HG03521 (cell line): ENCODE measurements around the gene PTPRA.
"Not testable (repeated sequence)": the region's sequence is repeated elsewhere in the genome, so short reads cannot be mapped to it uniquely, and the experiment has no call there.

Source experiments
- ATAC-seq: cut with Tn5 transposase; IDR thresholded peaks from one replicate; pipeline ENCODE4 v1.9.1; 2021; ENCODE audit warnings: mild to moderate bottlenecking, moderate library complexity; ENCODE audit not compliant: unreplicated experiment

PTPRA gene

GRCh38 chr20:2873010-2873746 is at the start of gene PTPRA:
PTPRA (plus strand) TSS chr20:2873481; CDS start chr20:2964278, 90,797 bp downstream.
- peak; percentile 94 for ATAC-seq

GRCh38 chr20:2825761-2826160 is 47.5 kb upstream of the PTPRA start:
- no peak for ATAC-seq

- ATAC-seq, result no peak
Observed at GRCh38 chr20:2826655-2827054, 46.6 kb upstream of the PTPRA start.

- ATAC-seq, result no peak
Observed at GRCh38 chr20:2829376-2829775, 43.9 kb upstream of the PTPRA start.

- not testable (repeated sequence) for ATAC-seq
Observed at GRCh38 chr20:2831206-2831605, 42.1 kb upstream of the PTPRA start.

- no peak for ATAC-seq
Observed at GRCh38 chr20:2833761-2834160, 39.5 kb upstream of the PTPRA start.

- ATAC-seq, result no peak
Observed at GRCh38 chr20:2834401-2835110, 38.7 kb upstream of the PTPRA start.

- ATAC-seq, result no peak
Observed at GRCh38 chr20:2835331-2835796, 37.9 kb upstream of the PTPRA start.

GRCh38 chr20:2836035-2836434 is 37.2 kb upstream of the PTPRA start:
- no peak for ATAC-seq

- no peak for ATAC-seq
Observed at GRCh38 chr20:2837221-2837960, 35.9 kb upstream of the PTPRA start.

- no peak for ATAC-seq
Observed at GRCh38 chr20:2838170-2838797, 35.0 kb upstream of the PTPRA start.

GRCh38 chr20:2838847-2839671 is 34.2 kb upstream of the PTPRA start:
- no peak for ATAC-seq

GRCh38 chr20:2839732-2840137 is 33.5 kb upstream of the PTPRA start:
- ATAC-seq, result no peak

GRCh38 chr20:2840138-2840966 is 32.9 kb upstream of the PTPRA start, which contains the start of the genes PCED1A and VPS16:
PCED1A (minus strand) TSS chr20:2840655; CDS start chr20:2839912, 743 bp downstream.
VPS16 (plus strand) TSS chr20:2840745; CDS start chr20:2840775, 30 bp downstream.
- peak; percentile 94 for ATAC-seq

- ATAC-seq, result peak; percentile 21
Observed at GRCh38 chr20:2840967-2841531, 32.2 kb upstream of the PTPRA start.

GRCh38 chr20:2845607-2846006 is 27.7 kb upstream of the PTPRA start:
- no peak for ATAC-seq

GRCh38 chr20:2846698-2847097 is 26.6 kb upstream of the PTPRA start:
- no peak for ATAC-seq

- no peak for ATAC-seq
Observed at GRCh38 chr20:2847802-2848201, 25.5 kb upstream of the PTPRA start.

GRCh38 chr20:2849529-2849928 is 23.8 kb upstream of the PTPRA start:
- ATAC-seq, result no peak
